WTC11 (cell line): Measurements from ENCODE around the gene FNBP1L. TPM values are rescaled to one million over a fixed set of nuclear protein-coding genes. Genes with fewer than 3 reads are reported as not detected.

Source experiments
- ATAC-seq: fragments of 200-7000 bp; cut with Tn5 transposase; 2 replicates; pipeline ENCODE4 v1.10.0; 2021; ENCODE audit warnings: mild to moderate bottlenecking, moderate library complexity
- CTCF ChIA-PET: fragments of 300-600 bp; sonication (Branson Sonifier 250); formaldehyde crosslinking; loops from one replicate; lab custom pipeline; 2021; ENCODE audit warnings: antibody characterized with exemption; lab: Charles Lee
- POLR2A ChIA-PET: fragments of 350-600 bp; sonication (Branson Sonifier 250); formaldehyde crosslinking; loops from one replicate; lab custom pipeline; 2021; ENCODE audit warnings: antibody characterized with exemption; lab: Charles Lee
- DNase-seq: peaks from one replicate; pipeline ENCODE4 v3.0.0; 2021; ENCODE audit warnings: low spot score
- H3K27ac Mint-ChIP-seq: 2 replicates; pipeline ENCODE4 v1.8.0; 2021; ENCODE audit warnings: mixed read lengths
- H3K27me3 Mint-ChIP-seq: 2 replicates; pipeline ENCODE4 v1.8.0; 2021; ENCODE audit warnings: low read depth, mild to moderate bottlenecking, moderate library complexity, mixed read lengths
- H3K36me3 Mint-ChIP-seq: 2 replicates; pipeline ENCODE4 v1.8.0; 2021; ENCODE audit warnings: mixed read lengths
- H3K4me1 Mint-ChIP-seq: 2 replicates; pipeline ENCODE4 v1.8.0; 2022; ENCODE audit warnings: mixed read lengths
- H3K4me3 Mint-ChIP-seq: 2 replicates; pipeline ENCODE4 v1.8.0; 2021; ENCODE audit warnings: mild to moderate bottlenecking, moderate library complexity, mixed read lengths
- H3K9me3 Mint-ChIP-seq: 2 replicates; pipeline ENCODE4 v1.8.0; 2021; ENCODE audit warnings: mixed read lengths
- ETV6 ChIP-seq: sonication (generic); formaldehyde crosslinking; IDR thresholded peaks from 2 replicates; pipeline ENCODE4 v1.8.1; 2022; ENCODE audit warnings: mild to moderate bottlenecking, missing genetic modification reagents
- JUN ChIP-seq: sonication (generic); formaldehyde crosslinking; IDR thresholded peaks from 2 replicates; pipeline ENCODE4 v1.8.0; 2023; ENCODE audit warnings: mild to moderate bottlenecking, missing genetic modification reagents
- MXD4 ChIP-seq: fragments of 250-450 bp; sonication (Bioruptor Pico); IDR thresholded peaks from 2 replicates; pipeline ENCODE4 v1.8.0; 2021; ENCODE audit warnings: mild to moderate bottlenecking, moderate library complexity, borderline replicate concordance
- NFE2L1 ChIP-seq: sonication (generic); formaldehyde crosslinking; IDR thresholded peaks from 2 replicates; pipeline ENCODE4 v1.8.1; 2023; ENCODE audit warnings: missing genetic modification reagents
- TCF7 ChIP-seq: sonication (generic); formaldehyde crosslinking; IDR thresholded peaks from 2 replicates; pipeline ENCODE4 v1.8.0; 2022; ENCODE audit warnings: mild to moderate bottlenecking, low read depth, missing genetic modification reagents, moderate library complexity
- TEAD4 ChIP-seq: sonication (generic); formaldehyde crosslinking; IDR thresholded peaks from 2 replicates; pipeline ENCODE4 v1.8.0; 2022; ENCODE audit warnings: mild to moderate bottlenecking, missing genetic modification reagents
- TP53 ChIP-seq: sonication (generic); formaldehyde crosslinking; IDR thresholded peaks from 2 replicates; pipeline ENCODE4 v1.8.1; 2023; ENCODE audit warnings: mild to moderate bottlenecking, missing genetic modification reagents
- ZNF263 ChIP-seq: sonication (generic); formaldehyde crosslinking; IDR thresholded peaks from 2 replicates; pipeline ENCODE4 v1.8.1; 2022; ENCODE audit warnings: low read depth, mild to moderate bottlenecking, moderate library complexity, missing genetic modification reagents
- ZNF671 ChIP-seq: fragments of 250-450 bp; sonication (Bioruptor Pico); IDR thresholded peaks from 2 replicates; pipeline ENCODE4 v1.8.0; 2021; ENCODE audit warnings: mild to moderate bottlenecking
- total RNA-seq: library from RNA; stranded (reverse); gene quantifications from 3 replicates; pipeline ENCODE4 v1.2.3, GENCODE V29; 2021
- TF ChIP-seq, protein P1 (sequence below): fragments of 250-450 bp; sonication (Bioruptor Pico); IDR thresholded peaks from 2 replicates; pipeline ENCODE4 v1.8.0; 2021; ENCODE audit warnings: mild to moderate bottlenecking
- TF ChIP-seq, protein P2 (sequence below): fragments of 200-600 bp; IDR thresholded peaks from 2 replicates; pipeline ENCODE4 v1.8.0; 2022; ENCODE audit warnings: antibody characterized with exemption
- TF ChIP-seq, protein P3 (sequence below): fragments of 250-450 bp; sonication (Bioruptor Pico); IDR thresholded peaks from 2 replicates; pipeline ENCODE4 v1.9.0; 2021; ENCODE audit warnings: moderate library complexity, mild to moderate bottlenecking, inconsistent platforms, borderline replicate concordance
- TF ChIP-seq, protein P4 (sequence below): sonication (generic); formaldehyde crosslinking; IDR thresholded peaks from 2 replicates; pipeline ENCODE4 v1.8.1; 2022; ENCODE audit warnings: missing genetic modification reagents, borderline replicate concordance
- TF ChIP-seq, protein P5 (sequence below): sonication (generic); formaldehyde crosslinking; IDR thresholded peaks from 2 replicates; pipeline ENCODE4 v1.8.0; 2022; ENCODE audit warnings: mild to moderate bottlenecking, missing genetic modification reagents

FNBP1L gene
- total RNA-seq, 1 experiment from 2014 or later = 79.1 TPM

DNA sequence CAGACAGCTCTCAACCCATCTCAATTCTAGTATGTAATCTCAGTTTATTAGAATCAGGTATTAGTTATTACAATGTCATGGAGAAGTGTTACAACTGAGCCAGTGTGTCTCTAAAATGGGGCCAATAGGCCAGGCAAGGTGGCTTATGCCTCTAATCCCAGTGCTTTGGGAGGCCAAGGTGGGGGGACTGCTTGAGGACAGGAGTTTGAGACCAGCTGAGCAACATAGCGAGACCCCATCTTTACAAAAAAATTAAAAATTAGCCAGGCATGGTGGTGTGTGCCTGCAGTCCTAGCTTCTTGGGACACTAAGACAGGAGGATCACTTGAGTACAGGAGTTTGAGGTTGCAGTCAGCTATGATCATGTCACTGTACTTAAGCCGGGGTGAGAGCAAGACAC lies 128.8 kb downstream of the FNBP1L start:
- no peaks in the 10 kb centered on the region for H3K9me3 Mint-ChIP-seq
- peaks cover 16% of the 10 kb centered on the region for H3K36me3 Mint-ChIP-seq
- no peak overlapping the region for H3K27ac Mint-ChIP-seq
- ChIA-PET CTCF (interaction anchor here (1.0 to 1.5 kb wide), 2 partner anchors 237 to 270 kb away, joined by 3 to 4 read pairs; no protein-coding TSS in a partner anchor), POLR2A (interaction anchor here (1.6 kb wide), 1 partner anchor 129 kb away, joined by 4 read pairs; the partner anchor contains the start of gene FNBP1L)
- H3K4me1 Mint-ChIP-seq = peaks cover 21% of the 10 kb centered on the region
- TF ChIP-seq TP53 (CRISPR knock-in tag) = no peak
- no peak overlapping the region for H3K4me3 Mint-ChIP-seq
- ATAC-seq (no peak), DNase-seq (no peak)
- no peaks in the 10 kb centered on the region for H3K27me3 Mint-ChIP-seq

DNA sequence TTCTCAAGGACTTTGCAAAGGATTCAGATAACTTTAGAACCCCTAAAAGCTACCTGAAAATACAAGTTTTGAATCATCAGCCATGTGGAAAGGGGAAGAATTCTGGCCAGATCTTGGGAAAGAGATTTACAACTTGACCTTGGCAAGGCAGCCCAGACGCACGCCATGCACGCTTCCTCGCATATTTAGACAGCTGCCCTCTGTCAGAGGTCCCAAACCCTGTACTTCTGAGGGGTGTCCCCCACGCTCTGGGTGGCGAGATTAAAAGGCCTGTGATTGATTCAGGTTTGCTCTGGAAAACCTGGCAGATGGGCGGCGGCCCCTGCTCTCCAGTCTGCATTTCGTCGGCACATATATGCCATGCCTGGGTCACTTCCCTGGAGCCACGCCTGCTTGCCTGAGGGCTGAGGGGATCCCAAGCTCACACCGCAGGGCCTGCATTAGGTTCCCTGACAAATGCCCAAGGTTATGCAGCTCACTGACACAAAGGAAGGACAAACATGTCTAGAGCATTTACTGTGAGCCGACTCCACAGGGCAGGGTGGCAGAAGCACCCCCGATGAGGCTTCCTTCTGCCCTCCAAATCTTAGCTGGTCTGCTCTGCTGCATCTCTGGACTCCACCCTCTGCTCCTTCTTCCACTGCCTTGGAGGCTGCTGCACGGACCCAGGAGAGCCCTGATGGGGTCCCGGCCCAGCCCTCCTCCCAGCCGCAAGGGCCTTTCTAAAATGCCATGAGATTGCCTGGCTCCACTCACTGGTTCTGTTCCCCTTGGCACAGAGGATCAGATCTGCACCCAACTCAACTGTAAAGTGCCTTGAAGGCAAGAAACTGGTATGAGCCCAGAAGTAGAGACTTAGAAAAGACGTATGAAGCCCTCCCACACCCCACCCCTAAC lies 129.9 kb downstream of the FNBP1L start:
- POLR2A ChIA-PET = interaction anchor here (0.6 to 1.6 kb wide), 2 partner anchors 13 to 130 kb away, joined by 4 to 6 read pairs; partner anchors contain the start of gene FNBP1L
- DNase-seq (no peak), ATAC-seq (no peak)
- Mint-ChIP-seq H3K27me3 (no peaks in the 10 kb centered on the region), H3K4me1 (peaks cover 11% of the 10 kb centered on the region), H3K27ac (no peak overlapping the region; the same call in 1 of the 2 replicates), H3K36me3 (peaks cover 20% of the 10 kb centered on the region), H3K4me3 (no peak overlapping the region), H3K9me3 (no peaks in the 10 kb centered on the region)
- TF ChIP-seq ETV6 (CRISPR knock-in tag) (no peak), MXD4 (CRISPR knock-in tag) (no peak), TCF7 (CRISPR knock-in tag) (no peak), ZNF671 (CRISPR knock-in tag) (no peak), NFE2L1 (CRISPR knock-in tag) (no peak)
- TF ChIP-seq, protein P1, sequence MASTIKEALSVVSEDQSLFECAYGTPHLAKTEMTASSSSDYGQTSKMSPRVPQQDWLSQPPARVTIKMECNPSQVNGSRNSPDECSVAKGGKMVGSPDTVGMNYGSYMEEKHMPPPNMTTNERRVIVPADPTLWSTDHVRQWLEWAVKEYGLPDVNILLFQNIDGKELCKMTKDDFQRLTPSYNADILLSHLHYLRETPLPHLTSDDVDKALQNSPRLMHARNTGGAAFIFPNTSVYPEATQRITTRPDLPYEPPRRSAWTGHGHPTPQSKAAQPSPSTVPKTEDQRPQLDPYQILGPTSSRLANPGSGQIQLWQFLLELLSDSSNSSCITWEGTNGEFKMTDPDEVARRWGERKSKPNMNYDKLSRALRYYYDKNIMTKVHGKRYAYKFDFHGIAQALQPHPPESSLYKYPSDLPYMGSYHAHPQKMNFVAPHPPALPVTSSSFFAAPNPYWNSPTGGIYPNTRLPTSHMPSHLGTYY (CRISPR knock-in tag) = no peak
- TF ChIP-seq, protein P2, sequence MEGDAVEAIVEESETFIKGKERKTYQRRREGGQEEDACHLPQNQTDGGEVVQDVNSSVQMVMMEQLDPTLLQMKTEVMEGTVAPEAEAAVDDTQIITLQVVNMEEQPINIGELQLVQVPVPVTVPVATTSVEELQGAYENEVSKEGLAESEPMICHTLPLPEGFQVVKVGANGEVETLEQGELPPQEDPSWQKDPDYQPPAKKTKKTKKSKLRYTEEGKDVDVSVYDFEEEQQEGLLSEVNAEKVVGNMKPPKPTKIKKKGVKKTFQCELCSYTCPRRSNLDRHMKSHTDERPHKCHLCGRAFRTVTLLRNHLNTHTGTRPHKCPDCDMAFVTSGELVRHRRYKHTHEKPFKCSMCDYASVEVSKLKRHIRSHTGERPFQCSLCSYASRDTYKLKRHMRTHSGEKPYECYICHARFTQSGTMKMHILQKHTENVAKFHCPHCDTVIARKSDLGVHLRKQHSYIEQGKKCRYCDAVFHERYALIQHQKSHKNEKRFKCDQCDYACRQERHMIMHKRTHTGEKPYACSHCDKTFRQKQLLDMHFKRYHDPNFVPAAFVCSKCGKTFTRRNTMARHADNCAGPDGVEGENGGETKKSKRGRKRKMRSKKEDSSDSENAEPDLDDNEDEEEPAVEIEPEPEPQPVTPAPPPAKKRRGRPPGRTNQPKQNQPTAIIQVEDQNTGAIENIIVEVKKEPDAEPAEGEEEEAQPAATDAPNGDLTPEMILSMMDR = no peak
- TF ChIP-seq, protein P3, sequence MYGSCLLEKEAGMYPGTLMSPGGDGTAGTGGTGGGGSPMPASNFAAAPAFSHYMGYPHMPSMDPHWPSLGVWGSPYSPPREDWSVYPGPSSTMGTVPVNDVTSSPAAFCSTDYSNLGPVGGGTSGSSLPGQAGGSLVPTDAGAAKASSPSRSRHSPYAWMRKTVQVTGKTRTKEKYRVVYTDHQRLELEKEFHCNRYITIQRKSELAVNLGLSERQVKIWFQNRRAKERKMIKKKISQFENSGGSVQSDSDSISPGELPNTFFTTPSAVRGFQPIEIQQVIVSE = no peak
- CTCF ChIA-PET = interaction anchor here (1.4 kb wide), 1 partner anchor 42 kb away, joined by 5 read pairs; no protein-coding TSS in a partner anchor

DNA sequence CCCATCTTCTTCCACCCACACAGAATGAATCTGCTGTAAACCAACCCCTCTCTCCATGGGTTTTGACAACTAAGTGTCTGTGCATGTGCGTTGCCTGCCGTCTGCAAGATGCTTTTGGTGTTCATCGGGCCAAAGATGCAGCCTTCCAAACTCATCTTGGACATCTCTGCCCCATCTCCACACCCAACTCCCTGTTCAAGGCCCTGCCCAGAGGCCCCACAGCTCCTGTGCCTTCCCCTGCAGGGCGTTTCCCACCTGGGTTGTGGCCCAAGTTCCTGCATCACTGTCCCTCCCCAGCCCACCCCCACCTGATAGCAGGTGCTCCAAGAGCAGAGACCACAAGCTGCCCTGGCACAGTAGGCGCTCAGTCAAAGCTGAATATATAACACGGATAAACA lies 130.5 kb downstream of the FNBP1L start:
- TF ChIP-seq TEAD4 (CRISPR knock-in tag) (no peak), JUN (no peak), ZNF263 (CRISPR knock-in tag) (no peak)
- TF ChIP-seq, protein P4, sequence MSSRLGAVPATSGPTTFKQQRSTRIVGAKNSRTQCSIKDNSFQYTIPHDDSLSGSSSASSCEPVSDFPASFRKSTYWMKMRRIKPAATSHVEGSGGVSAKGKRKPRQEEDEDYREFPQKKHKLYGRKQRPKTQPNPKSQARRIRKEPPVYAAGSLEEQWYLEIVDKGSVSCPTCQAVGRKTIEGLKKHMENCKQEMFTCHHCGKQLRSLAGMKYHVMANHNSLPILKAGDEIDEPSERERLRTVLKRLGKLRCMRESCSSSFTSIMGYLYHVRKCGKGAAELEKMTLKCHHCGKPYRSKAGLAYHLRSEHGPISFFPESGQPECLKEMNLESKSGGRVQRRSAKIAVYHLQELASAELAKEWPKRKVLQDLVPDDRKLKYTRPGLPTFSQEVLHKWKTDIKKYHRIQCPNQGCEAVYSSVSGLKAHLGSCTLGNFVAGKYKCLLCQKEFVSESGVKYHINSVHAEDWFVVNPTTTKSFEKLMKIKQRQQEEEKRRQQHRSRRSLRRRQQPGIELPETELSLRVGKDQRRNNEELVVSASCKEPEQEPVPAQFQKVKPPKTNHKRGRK (CRISPR knock-in tag) = no peak
- TF ChIP-seq, protein P5, sequence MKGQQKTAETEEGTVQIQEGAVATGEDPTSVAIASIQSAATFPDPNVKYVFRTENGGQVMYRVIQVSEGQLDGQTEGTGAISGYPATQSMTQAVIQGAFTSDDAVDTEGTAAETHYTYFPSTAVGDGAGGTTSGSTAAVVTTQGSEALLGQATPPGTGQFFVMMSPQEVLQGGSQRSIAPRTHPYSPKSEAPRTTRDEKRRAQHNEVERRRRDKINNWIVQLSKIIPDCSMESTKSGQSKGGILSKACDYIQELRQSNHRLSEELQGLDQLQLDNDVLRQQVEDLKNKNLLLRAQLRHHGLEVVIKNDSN (CRISPR knock-in tag) = no peak
- Mint-ChIP-seq H3K27ac (no peak overlapping the region), H3K4me3 (no peak overlapping the region), H3K9me3 (no peaks in the 10 kb centered on the region), H3K4me1 (peaks cover 9% of the 10 kb centered on the region), H3K36me3 (peaks cover 23% of the 10 kb centered on the region), H3K27me3 (no peaks in the 10 kb centered on the region)
- no peak for ATAC-seq
- ChIA-PET CTCF (interaction anchor here (1.0 to 1.4 kb wide), 2 partner anchors 41 to 66 kb away, joined by 3 to 5 read pairs; no protein-coding TSS in a partner anchor), POLR2A (interaction anchor here (0.6 kb wide), 1 partner anchor 14 kb away, joined by 6 read pairs; no protein-coding TSS in a partner anchor)
- DNase-seq = no peak
